HL-60 (cell line): ENCODE results near the gene KPNA5.
A peak's percentile ranks its signal among the peaks of the same experiment; 100 is the strongest.

Experiments
- DNase-seq, 2 experiments: peaks; one replicate each; pipeline ENCODE4 v3.0.0-alpha.2; 2010 to 2020; ENCODE audit warnings: low read depth in 1 of 2, low spot score in 1 of 2
- H3K27ac ChIP-seq: fragments of 250-450 bp; sonication (Bioruptor Pico); replicated peaks from 2 replicates; pipeline ENCODE4 v1.5.1; 2020; ENCODE audit warnings: mild to moderate bottlenecking, moderate library complexity
- H3K27me3 ChIP-seq: fragments of 250-450 bp; sonication (Bioruptor Pico); 2 replicates; pipeline ENCODE4 v1.5.1; 2021; ENCODE audit warnings: mild to moderate bottlenecking, moderate library complexity; ENCODE audit not compliant: insufficient read depth, poor library complexity, severe bottlenecking
- H3K4me3 ChIP-seq: replicated peaks from 2 replicates; pipeline ENCODE4 v1.5.1; 2011; ENCODE audit warnings: mild to moderate bottlenecking, control low read depth, low read length; ENCODE audit not compliant: insufficient read depth
- CTCF ChIP-seq: IDR thresholded peaks from one replicate; pipeline ENCODE4 v1.5.1; 2011; ENCODE audit warnings: low read length, control low read depth, inconsistent platforms; ENCODE audit not compliant: insufficient read depth
- GABPA ChIP-seq: IDR thresholded peaks from 2 replicates; pipeline ENCODE4 v1.6.1; 2012; ENCODE audit warnings: low read depth
- POLR2AphosphoS5 ChIP-seq: IDR thresholded peaks from 2 replicates; pipeline ENCODE4 v1.6.1; 2012; ENCODE audit warnings: low read depth
- REST ChIP-seq: IDR thresholded peaks from 2 replicates; pipeline ENCODE4 v1.6.1; 2012; ENCODE audit warnings: low read depth; ENCODE audit not compliant: insufficient replicate concordance
- SPI1 ChIP-seq: IDR thresholded peaks from 2 replicates; pipeline ENCODE4 v1.6.1; 2012; ENCODE audit warnings: low read depth, mild to moderate bottlenecking, borderline replicate concordance

The KPNA5 gene

GRCh38 chr6:116665464-116665863 is 15.5 kb upstream of the KPNA5 start:
- DNase-seq: no peak
- Histone ChIP-seq H3K4me3 (peak overlapping the region; percentile 27), H3K27me3 (no peaks in the 10 kb centered on the region), H3K27ac (no peak overlapping the region)
- TF ChIP-seq POLR2AphosphoS5 (no peak), CTCF (no peak), REST (no peak), SPI1 (no peak), GABPA (no peak)

- peak overlapping the region; percentile 15 for H3K4me3 ChIP-seq
- H3K27me3 ChIP-seq: no peaks in the 10 kb centered on the region
- no peak for DNase-seq
- TF ChIP-seq CTCF: no peak
- no peak for TF ChIP-seq POLR2AphosphoS5
- no peak for TF ChIP-seq REST
- no peak for TF ChIP-seq GABPA
- TF ChIP-seq SPI1: no peak
- no peak overlapping the region for H3K27ac ChIP-seq
Measured at GRCh38 chr6:116666869-116667268, 14.1 kb upstream of the KPNA5 start.

- no peaks in the 10 kb centered on the region for H3K27me3 ChIP-seq
- peak in 1 of 2 experiments; percentile 66 for DNase-seq
- peak overlapping the region; percentile 90 for H3K4me3 ChIP-seq
- H3K27ac ChIP-seq: peak overlapping the region; percentile 74
- TF ChIP-seq REST (no peak), CTCF (no peak), GABPA (no peak), SPI1 (peak; percentile 98)
Measured at GRCh38 chr6:116667623-116668022, 13.4 kb upstream of the KPNA5 start.
